Esophagus muscularis mucosa (tissue), 3 donors: Measurements from ENCODE around the gene PDLIM5.

Experiments used
- POLR2A ChIP-seq: fragments of 450-650 bp; IDR thresholded peaks from one replicate; pipeline ENCODE4 v1.6.1; 2017; ENCODE audit warnings: antibody characterized with exemption, moderate library complexity, mild to moderate bottlenecking, low read depth
- POLR2AphosphoS5 ChIP-seq, 2 donors: sonication (generic); formaldehyde crosslinking; IDR thresholded peaks; one replicate each; pipeline ENCODE4 v1.6.1; 2017; ENCODE audit warnings: antibody characterized with exemption in 2 of 2
- TF ChIP-seq, protein P1 (sequence below), 3 experiments: fragments of 200-600 bp in 2 of 3; fragments of 450-650 bp in 1 of 3; sonication (generic) in 2 of 3; IDR thresholded peaks; one replicate each; pipeline ENCODE4 v1.5.1; 2017 to 2019; ENCODE audit warnings: antibody characterized with exemption in 3 of 3, mild to moderate bottlenecking in 2 of 3, moderate library complexity in 1 of 3

DNA sequence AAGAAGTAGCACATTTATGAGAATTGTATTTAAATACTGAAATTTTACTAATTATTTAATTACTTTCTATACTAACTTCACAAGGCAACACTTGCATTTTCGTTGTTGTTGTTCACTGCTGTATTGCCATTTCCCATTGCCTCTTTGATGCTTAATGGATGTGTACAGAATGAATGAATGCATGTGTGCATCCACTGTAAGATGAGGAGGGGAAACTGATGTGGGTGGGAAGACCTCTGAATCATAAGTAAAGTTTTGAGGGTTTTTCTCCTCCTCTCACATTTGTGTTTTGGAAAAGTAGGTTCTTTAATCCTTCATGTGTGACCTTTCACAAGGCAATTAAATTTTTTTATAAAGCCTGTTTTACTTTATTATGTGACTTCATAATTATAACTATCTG lies 46.8 kb downstream of the PDLIM5 start:
- TF ChIP-seq, protein P1, sequence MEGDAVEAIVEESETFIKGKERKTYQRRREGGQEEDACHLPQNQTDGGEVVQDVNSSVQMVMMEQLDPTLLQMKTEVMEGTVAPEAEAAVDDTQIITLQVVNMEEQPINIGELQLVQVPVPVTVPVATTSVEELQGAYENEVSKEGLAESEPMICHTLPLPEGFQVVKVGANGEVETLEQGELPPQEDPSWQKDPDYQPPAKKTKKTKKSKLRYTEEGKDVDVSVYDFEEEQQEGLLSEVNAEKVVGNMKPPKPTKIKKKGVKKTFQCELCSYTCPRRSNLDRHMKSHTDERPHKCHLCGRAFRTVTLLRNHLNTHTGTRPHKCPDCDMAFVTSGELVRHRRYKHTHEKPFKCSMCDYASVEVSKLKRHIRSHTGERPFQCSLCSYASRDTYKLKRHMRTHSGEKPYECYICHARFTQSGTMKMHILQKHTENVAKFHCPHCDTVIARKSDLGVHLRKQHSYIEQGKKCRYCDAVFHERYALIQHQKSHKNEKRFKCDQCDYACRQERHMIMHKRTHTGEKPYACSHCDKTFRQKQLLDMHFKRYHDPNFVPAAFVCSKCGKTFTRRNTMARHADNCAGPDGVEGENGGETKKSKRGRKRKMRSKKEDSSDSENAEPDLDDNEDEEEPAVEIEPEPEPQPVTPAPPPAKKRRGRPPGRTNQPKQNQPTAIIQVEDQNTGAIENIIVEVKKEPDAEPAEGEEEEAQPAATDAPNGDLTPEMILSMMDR (IDR thresholded peaks at IDR 0.05) = no peak
- TF ChIP-seq POLR2A (no peak), POLR2AphosphoS5 (IDR thresholded peaks at IDR 0.05) (no peak)
